ENCODE measurements around the gene SYMPK.
"Not testable (repeated sequence)": the region's sequence is repeated elsewhere in the genome, so short reads cannot be mapped to it uniquely, and the experiment has no call there.

The SYMPK gene

GRCh38 chr19:45800070-45800553 is 62.8 kb downstream of the SYMPK start:
- no peak for DNase-seq

- DNase-seq, result not testable (repeated sequence)
Measured at GRCh38 chr19:45799541-45799940, 63.4 kb downstream of the SYMPK start.

GRCh38 chr19:45798995-45799517 is 63.9 kb downstream of the SYMPK start:
- peak; percentile 54 for DNase-seq

GRCh38 chr19:45794627-45795026 is 68.3 kb downstream of the SYMPK start:
- no peak for DNase-seq

- DNase-seq, result no peak
Measured at GRCh38 chr19:45793876-45794275, 69.1 kb downstream of the SYMPK start.

GRCh38 chr19:45793178-45793564 is 69.8 kb downstream of the SYMPK start:
- DNase-seq, result no peak

GRCh38 chr19:45792470-45793177 is 70.3 kb downstream of the SYMPK start, which contains the start of gene DMWD:
Gene DMWD, minus strand, starts transcription at chr19:45792845. Its CDS starts 89 bp downstream, at chr19:45792756.
- DNase-seq, result peak; percentile 99

GRCh38 chr19:45791744-45792469 is 71.0 kb downstream of the SYMPK start:
- DNase-seq, result no peak

- peak; percentile 26 for DNase-seq
Measured at GRCh38 chr19:45790942-45791341, 72.0 kb downstream of the SYMPK start.

GRCh38 chr19:45789035-45789786 is 73.7 kb downstream of the SYMPK start:
- no peak for DNase-seq

GRCh38 chr19:45786533-45786894 is 76.4 kb downstream of the SYMPK start:
- DNase-seq, result no peak

GRCh38 chr19:45785781-45786532 is 77.0 kb downstream of the SYMPK start:
- no peak for DNase-seq

GRCh38 chr19:45785097-45785496 is 77.8 kb downstream of the SYMPK start:
- DNase-seq, result no peak

GRCh38 chr19:45784096-45784495 is 78.9 kb downstream of the SYMPK start:
- DNase-seq, result no peak

GRCh38 chr19:45782820-45783785 is 79.8 kb downstream of the SYMPK start:
- DNase-seq, result no peak

- no peak for DNase-seq
Measured at GRCh38 chr19:45782162-45782691, 80.7 kb downstream of the SYMPK start, which contains the start of gene DMPK. Gene DMPK, minus strand, starts transcription at chr19:45782490. Its CDS starts 138 bp downstream, at chr19:45782352.

- no peak for DNase-seq
Measured at GRCh38 chr19:45781214-45782161, 81.5 kb downstream of the SYMPK start.

- no peak for DNase-seq
Measured at GRCh38 chr19:45780448-45781213, 82.3 kb downstream of the SYMPK start.

- no peak for DNase-seq
Measured at GRCh38 chr19:45780146-45780447, 82.8 kb downstream of the SYMPK start.
